Fibroblast of mammary gland (primary cell): Measurements from ENCODE around the gene CCND3.

Experiments
- DNase-seq: peaks from one replicate; pipeline ENCODE4 v3.0.0-alpha.2; 2010; ENCODE audit warnings: low read depth
- H3K4me3 ChIP-seq: 2 replicates; pipeline ENCODE4 v1.5.1; 2011; ENCODE audit warnings: low read depth, mild to moderate bottlenecking, low read length, moderate library complexity; ENCODE audit not compliant: control insufficient read depth
- TF ChIP-seq, protein P1 (sequence below): conservative IDR thresholded peaks from 2 replicates; pipeline ENCODE4 v1.5.1; 2011; ENCODE audit warnings: low read depth, low read length, inconsistent platforms; ENCODE audit not compliant: control insufficient read depth, insufficient read depth

CCND3 gene

DNA sequence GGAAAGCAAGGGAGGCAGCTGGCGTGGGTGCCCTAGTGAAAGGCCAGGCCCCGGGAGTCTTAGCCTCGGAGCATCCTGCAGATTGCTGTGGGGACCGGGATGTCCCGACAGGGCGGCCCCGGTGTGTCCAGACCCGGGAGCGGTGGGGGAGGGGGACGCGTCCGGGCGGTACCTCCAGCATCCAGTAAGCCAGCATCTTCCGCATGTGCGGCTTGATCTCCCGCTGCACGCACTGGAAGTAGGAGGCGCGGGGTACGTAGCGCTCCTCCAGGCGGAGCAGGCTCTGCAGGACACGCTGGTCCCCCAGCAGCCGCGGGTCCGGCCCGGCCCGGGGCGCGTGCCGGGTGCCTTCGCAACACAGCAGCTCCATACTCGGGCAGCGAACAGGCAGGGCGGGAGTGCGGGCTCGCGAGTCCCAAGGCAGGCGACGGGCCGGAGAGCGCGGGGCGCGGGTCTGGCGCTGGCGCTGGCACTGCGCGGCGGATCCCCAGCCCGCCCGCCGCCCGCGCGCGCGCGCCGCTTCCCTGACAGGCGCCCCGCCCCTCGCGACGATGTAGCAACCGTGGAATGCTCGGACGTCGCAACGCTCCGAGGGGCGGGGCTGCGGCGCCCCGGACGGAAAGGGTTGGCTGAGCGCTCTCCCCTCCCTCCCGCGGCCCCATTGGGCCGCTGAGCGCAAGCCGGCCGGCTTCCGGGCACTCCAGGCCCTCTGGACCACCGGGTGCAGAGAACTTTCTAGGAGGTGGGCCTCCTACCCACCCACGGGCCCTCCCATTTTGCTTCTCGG lies at the start of gene CCND3:
CCND3 (minus strand) TSS at position 529 of the 787 bp plus-strand sequence; CDS start at position 370, 159 bp downstream.
- H3K4me3 ChIP-seq = peak within 1 kb of the TSS; percentile 77
- TF ChIP-seq, protein P1, sequence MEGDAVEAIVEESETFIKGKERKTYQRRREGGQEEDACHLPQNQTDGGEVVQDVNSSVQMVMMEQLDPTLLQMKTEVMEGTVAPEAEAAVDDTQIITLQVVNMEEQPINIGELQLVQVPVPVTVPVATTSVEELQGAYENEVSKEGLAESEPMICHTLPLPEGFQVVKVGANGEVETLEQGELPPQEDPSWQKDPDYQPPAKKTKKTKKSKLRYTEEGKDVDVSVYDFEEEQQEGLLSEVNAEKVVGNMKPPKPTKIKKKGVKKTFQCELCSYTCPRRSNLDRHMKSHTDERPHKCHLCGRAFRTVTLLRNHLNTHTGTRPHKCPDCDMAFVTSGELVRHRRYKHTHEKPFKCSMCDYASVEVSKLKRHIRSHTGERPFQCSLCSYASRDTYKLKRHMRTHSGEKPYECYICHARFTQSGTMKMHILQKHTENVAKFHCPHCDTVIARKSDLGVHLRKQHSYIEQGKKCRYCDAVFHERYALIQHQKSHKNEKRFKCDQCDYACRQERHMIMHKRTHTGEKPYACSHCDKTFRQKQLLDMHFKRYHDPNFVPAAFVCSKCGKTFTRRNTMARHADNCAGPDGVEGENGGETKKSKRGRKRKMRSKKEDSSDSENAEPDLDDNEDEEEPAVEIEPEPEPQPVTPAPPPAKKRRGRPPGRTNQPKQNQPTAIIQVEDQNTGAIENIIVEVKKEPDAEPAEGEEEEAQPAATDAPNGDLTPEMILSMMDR = no peak
- DNase-seq = no peak

GRCh38 chr6:41986339-41986738 lies 44.7 kb upstream of the CCND3 start:
- DNase-seq = no peak
- no peak overlapping the region for H3K4me3 ChIP-seq
- TF ChIP-seq, protein P1 = no peak

- no peak for DNase-seq
- TF ChIP-seq, protein P1 = no peak
- H3K4me3 ChIP-seq = no peak overlapping the region
Measured at GRCh38 chr6:41984623-41985022, 43.0 kb upstream of the CCND3 start.

DNA sequence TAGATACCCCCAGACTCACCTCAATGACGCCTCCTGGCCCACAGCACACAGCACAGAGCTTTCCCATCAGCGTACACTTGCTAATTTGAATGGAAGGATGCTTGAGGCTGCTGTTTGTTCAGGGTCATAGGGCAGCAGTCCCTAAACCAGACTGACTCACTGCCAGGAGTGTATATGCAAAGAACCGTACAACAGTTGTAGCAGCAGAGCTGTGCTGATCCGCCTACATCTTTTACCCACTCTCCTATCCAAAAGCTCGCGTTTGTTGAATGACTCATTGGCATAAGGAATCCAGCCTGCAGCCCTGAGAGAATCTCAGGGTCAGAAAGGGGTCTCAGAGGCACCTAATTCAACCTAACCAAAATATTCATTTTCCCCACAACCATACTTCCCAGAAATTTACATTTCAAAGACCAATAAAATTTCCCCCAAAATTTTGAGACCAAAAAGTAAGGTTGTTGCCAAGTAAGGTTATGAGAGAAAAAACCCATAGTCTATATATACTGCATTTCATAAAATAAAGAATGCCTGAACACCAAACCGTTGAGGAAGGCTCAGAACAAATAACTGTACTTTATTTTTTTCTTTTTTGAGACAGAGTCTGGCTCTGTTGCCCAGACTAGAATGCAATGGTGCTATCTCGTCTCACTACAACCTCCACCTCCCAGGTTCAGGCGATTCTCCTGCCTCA lies 35.3 kb upstream of the CCND3 start:
- TF ChIP-seq, protein P1 = no peak
- no peak overlapping the region for H3K4me3 ChIP-seq
- peak; percentile 81 for DNase-seq

GRCh38 chr6:41975276-41975675 lies 33.7 kb upstream of the CCND3 start:
- DNase-seq = no peak
- TF ChIP-seq, protein P1 = no peak
- no peak overlapping the region for H3K4me3 ChIP-seq

DNA sequence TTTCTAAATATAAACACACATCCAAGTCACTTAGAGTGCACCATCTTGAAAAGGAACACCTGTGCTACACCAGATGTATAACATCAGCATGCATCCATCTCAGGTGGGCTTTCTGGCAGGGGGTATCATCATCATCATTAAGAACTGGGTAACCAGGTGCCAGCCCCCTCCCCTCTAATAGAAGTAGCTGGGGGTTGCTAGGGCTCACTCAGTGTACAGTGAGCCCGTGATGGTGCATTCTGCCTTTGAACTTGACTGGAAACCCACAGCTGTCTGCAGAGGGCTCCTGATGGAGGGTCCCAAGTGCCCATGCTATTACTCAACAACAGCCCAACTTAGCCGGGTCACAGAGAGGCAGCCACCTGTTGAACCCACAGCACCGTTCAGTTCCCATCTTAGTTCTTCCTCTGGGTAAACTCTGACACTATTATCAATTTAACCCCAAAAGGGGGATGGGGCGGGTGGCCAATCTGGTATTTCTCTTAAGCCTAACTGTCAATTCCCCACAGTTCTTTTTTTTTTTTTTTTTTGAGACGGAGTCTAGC lies 32.7 kb upstream of the CCND3 start:
- TF ChIP-seq, protein P1 = no peak
- H3K4me3 ChIP-seq = no peak overlapping the region
- DNase-seq = no peak
